Activated T-helper 17 cell treated with anti-CD3 and anti-CD28 coated beads, Interleukin-2, amount 50 U/mL, for 72 hours (primary cell): ENCODE results near the gene PTPRJ. TPM values are rescaled to one million over a fixed set of nuclear protein-coding genes. Genes with fewer than 3 reads are reported as not detected.
A peak's percentile ranks its signal among the peaks of the same experiment; 100 is the strongest.

ENCODE experiments used
- ATAC-seq: fragments of 150-1000 bp; cut with Tn5 transposase; replicated peaks from 2 replicates; pipeline ENCODE4 v1.10.0; 2021; ENCODE audit warnings: mild to moderate bottlenecking, moderate library complexity
- H3K27ac Mint-ChIP-seq: one replicate; pipeline ENCODE4 v1.8.0; 2022; ENCODE audit warnings: mixed read lengths
- H3K27me3 Mint-ChIP-seq: one replicate; pipeline ENCODE4 v1.8.0; 2022; ENCODE audit warnings: mixed read lengths
- H3K36me3 Mint-ChIP-seq: one replicate; pipeline ENCODE4 v1.8.0; 2022; ENCODE audit warnings: low read depth, mild to moderate bottlenecking, mixed read lengths
- H3K4me1 Mint-ChIP-seq: one replicate; pipeline ENCODE4 v1.8.0; 2022; ENCODE audit warnings: mixed read lengths
- H3K4me3 Mint-ChIP-seq: one replicate; pipeline ENCODE4 v1.8.0; 2022; ENCODE audit warnings: mild to moderate bottlenecking, mixed read lengths
- H3K9me3 Mint-ChIP-seq: one replicate; pipeline ENCODE4 v1.8.0; 2022; ENCODE audit warnings: mixed read lengths
- total RNA-seq, 2 donors: library from RNA; stranded (reverse); gene quantifications; one replicate each; pipeline ENCODE4 v1.2.3, GENCODE V29; 2022

Gene PTPRJ
- total RNA-seq, 2 donors from 2014 or later, result 36.1 to 52.8 TPM

GRCh38 chr11:47997063-47998053 is 17.0 kb downstream of the PTPRJ start:
- no peak overlapping the region for H3K4me3 Mint-ChIP-seq
- no peaks in the 10 kb centered on the region for H3K9me3 Mint-ChIP-seq
- no peaks in the 10 kb centered on the region for H3K27me3 Mint-ChIP-seq
- H3K36me3 Mint-ChIP-seq, result peaks cover 12% of the 10 kb centered on the region
- H3K4me1 Mint-ChIP-seq, result peaks cover 32% of the 10 kb centered on the region
- peak overlapping the region; percentile 28 for H3K27ac Mint-ChIP-seq
- ATAC-seq, result no peak

DNA sequence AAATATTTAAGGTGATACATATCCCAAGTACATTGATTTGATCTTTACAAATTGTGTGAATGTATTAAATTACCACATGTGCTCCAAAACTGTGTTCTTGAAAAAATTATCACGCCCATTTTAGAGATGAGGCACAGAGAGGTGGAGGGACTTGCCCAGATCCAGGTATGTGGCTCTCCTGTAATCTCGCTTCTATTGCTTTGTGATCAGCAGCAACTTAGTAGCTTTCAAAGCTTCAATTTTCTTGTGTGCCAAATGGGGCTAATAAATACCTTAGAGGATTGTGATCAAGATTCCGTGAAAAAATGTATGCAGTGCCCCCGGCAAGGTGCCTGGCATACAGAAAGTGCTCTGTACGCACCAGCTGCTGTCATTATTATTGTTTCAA is 18.0 kb downstream of the PTPRJ start:
- ATAC-seq, result no peak
- H3K4me1 Mint-ChIP-seq, result peaks cover 36% of the 10 kb centered on the region
- H3K36me3 Mint-ChIP-seq, result peaks cover 16% of the 10 kb centered on the region
- no peaks in the 10 kb centered on the region for H3K27me3 Mint-ChIP-seq
- H3K4me3 Mint-ChIP-seq, result no peak overlapping the region
- H3K27ac Mint-ChIP-seq, result peak overlapping the region; percentile 92
- no peaks in the 10 kb centered on the region for H3K9me3 Mint-ChIP-seq

DNA sequence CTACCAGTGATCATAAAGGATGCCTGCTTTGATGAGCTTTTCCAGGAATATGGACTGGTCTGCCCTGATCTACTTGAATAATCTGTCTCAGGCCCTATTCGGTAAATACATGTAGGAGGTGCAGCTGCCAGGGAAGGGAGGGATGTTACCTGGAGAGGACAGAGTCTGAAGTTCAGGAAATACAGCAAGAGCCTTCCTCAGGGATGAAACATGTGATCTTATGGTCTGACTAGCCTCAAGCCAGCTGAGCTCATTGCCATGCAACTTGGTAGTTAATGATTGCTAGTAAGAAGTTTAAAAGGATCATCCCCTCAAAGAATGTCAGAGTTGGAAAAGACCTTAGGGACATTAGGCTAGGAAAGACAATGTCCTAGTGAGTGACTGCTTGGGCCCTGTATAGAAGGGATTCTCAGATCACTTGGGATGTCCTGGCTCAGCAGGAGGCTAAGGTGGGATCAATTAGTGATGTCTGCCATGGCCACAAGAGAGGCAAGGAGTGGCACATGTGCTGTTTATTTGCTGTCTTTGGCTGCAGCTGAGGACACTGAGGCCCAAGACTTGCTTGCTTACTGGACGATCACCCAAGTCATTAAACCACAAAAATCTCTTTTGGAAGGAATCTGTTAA is 18.5 kb downstream of the PTPRJ start:
- Mint-ChIP-seq H3K9me3 (no peaks in the 10 kb centered on the region), H3K27ac (peak overlapping the region; percentile 92), H3K27me3 (no peaks in the 10 kb centered on the region), H3K4me3 (peak overlapping the region; percentile 74), H3K36me3 (peaks cover 16% of the 10 kb centered on the region), H3K4me1 (peaks cover 36% of the 10 kb centered on the region)
- ATAC-seq, result no peak

GRCh38 chr11:48000432-48000831 is 20.1 kb downstream of the PTPRJ start:
- H3K9me3 Mint-ChIP-seq, result no peaks in the 10 kb centered on the region
- peaks cover 20% of the 10 kb centered on the region for H3K36me3 Mint-ChIP-seq
- H3K4me1 Mint-ChIP-seq, result peaks cover 49% of the 10 kb centered on the region
- H3K27ac Mint-ChIP-seq, result peak overlapping the region; percentile 92
- no peak for ATAC-seq
- peak overlapping the region; percentile 74 for H3K4me3 Mint-ChIP-seq
- no peaks in the 10 kb centered on the region for H3K27me3 Mint-ChIP-seq

DNA sequence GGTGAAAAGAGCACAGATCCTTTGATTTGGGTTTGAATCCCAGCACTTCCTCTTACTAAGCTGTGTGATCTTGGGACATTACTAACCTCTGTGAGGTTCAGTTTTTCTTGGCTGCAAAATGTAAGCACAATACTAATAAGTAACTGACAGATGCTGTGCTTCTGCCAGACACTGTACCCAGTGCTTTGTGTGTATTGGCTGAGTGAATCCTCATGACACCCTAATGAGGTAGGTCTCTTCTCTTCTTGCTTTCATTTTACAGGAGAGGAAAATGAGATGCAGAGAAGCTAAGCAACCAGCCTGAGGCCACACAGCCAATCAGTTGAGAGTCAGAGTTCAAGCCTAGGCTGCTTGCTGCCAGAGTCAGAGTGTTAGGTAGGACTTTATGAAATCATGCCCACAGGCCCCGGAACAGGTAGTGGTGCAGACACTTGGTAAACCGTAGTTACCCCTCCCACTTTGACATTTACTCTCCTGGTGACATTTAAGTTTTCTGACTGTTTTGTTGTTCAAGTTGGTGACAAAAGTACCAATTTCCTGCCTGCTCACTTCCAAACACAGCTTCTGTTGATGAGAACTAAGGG is 21.2 kb downstream of the PTPRJ start:
- ATAC-seq, result peak; percentile 83
- Mint-ChIP-seq H3K4me1 (peaks cover 60% of the 10 kb centered on the region), H3K36me3 (peaks cover 31% of the 10 kb centered on the region), H3K27me3 (no peaks in the 10 kb centered on the region), H3K27ac (peak overlapping the region; percentile 92), H3K4me3 (peak overlapping the region; percentile 74), H3K9me3 (no peaks in the 10 kb centered on the region)

DNA sequence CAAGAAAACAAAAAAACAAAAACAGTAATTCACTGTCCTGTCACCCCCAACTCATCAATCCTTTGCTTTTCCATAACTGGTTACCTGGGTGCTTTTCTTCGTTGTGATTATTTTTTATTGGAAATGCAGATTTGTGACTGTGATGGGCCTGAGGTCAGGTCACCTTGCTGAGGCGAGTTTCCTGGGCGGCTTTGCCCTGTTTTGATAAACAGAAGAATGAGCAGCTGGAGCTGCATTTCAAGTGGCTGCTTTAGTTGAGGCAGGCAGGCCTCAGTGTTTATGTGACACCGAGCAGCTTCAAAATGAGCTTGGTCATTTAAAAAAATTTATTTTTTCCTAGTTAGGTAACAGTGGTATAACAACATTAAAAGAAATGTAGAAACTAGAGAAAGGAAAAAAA is 22.2 kb downstream of the PTPRJ start:
- no peaks in the 10 kb centered on the region for H3K9me3 Mint-ChIP-seq
- peaks cover 59% of the 10 kb centered on the region for H3K4me1 Mint-ChIP-seq
- H3K36me3 Mint-ChIP-seq, result peaks cover 36% of the 10 kb centered on the region
- H3K27me3 Mint-ChIP-seq, result no peaks in the 10 kb centered on the region
- ATAC-seq, result no peak
- peak overlapping the region; percentile 74 for H3K4me3 Mint-ChIP-seq
- peak overlapping the region; percentile 92 for H3K27ac Mint-ChIP-seq

DNA sequence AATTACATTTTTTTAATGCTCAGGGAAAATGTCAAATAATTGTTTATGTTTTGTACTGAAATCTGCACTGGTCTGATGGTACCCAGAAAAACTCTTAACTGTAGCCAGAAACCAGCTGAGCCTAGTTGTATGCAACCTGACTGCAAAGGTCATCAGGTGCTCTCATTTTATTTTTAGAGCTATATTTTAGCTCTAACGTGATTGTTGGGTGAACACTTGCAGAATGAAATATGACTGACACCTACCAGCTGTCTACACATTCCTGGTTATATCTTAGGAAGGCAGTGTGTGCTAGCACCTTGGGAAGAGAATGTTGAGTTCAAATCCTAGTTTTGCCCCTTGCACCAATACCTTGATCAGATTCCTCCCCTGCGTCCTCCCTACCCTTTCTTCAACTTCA is 23.6 kb downstream of the PTPRJ start:
- peaks cover 59% of the 10 kb centered on the region for H3K4me1 Mint-ChIP-seq

GRCh38 chr11:48004456-48004855 is 24.1 kb downstream of the PTPRJ start:
- H3K27me3 Mint-ChIP-seq, result no peaks in the 10 kb centered on the region
- peak overlapping the region; percentile 95 for H3K4me3 Mint-ChIP-seq
- no peaks in the 10 kb centered on the region for H3K9me3 Mint-ChIP-seq
- ATAC-seq, result no peak
- peaks cover 61% of the 10 kb centered on the region for H3K4me1 Mint-ChIP-seq
- peak overlapping the region; percentile 100 for H3K27ac Mint-ChIP-seq
- peaks cover 45% of the 10 kb centered on the region for H3K36me3 Mint-ChIP-seq

More for the DNA sequence above, 23.6 kb downstream of the PTPRJ start:
- Mint-ChIP-seq H3K9me3 (no peaks in the 10 kb centered on the region), H3K4me3 (peak overlapping the region; percentile 95), H3K36me3 (peaks cover 41% of the 10 kb centered on the region), H3K27ac (peak overlapping the region; percentile 100), H3K27me3 (no peaks in the 10 kb centered on the region)
- ATAC-seq, result no peak

GRCh38 chr11:48005136-48005535 is 24.8 kb downstream of the PTPRJ start:
- Mint-ChIP-seq H3K36me3 (peaks cover 45% of the 10 kb centered on the region), H3K4me3 (peak overlapping the region; percentile 95), H3K27ac (peak overlapping the region; percentile 100), H3K4me1 (peaks cover 61% of the 10 kb centered on the region), H3K9me3 (no peaks in the 10 kb centered on the region), H3K27me3 (no peaks in the 10 kb centered on the region)
- peak; percentile 13 for ATAC-seq

GRCh38 chr11:48005831-48006270 is 25.5 kb downstream of the PTPRJ start:
- peak overlapping the region; percentile 95 for H3K4me3 Mint-ChIP-seq
- peaks cover 48% of the 10 kb centered on the region for H3K36me3 Mint-ChIP-seq
- peaks cover 56% of the 10 kb centered on the region for H3K4me1 Mint-ChIP-seq
- H3K27ac Mint-ChIP-seq, result peak overlapping the region; percentile 100
- ATAC-seq, result peak; percentile 20
- no peaks in the 10 kb centered on the region for H3K27me3 Mint-ChIP-seq
- peaks cover 1% of the 10 kb centered on the region for H3K9me3 Mint-ChIP-seq

DNA sequence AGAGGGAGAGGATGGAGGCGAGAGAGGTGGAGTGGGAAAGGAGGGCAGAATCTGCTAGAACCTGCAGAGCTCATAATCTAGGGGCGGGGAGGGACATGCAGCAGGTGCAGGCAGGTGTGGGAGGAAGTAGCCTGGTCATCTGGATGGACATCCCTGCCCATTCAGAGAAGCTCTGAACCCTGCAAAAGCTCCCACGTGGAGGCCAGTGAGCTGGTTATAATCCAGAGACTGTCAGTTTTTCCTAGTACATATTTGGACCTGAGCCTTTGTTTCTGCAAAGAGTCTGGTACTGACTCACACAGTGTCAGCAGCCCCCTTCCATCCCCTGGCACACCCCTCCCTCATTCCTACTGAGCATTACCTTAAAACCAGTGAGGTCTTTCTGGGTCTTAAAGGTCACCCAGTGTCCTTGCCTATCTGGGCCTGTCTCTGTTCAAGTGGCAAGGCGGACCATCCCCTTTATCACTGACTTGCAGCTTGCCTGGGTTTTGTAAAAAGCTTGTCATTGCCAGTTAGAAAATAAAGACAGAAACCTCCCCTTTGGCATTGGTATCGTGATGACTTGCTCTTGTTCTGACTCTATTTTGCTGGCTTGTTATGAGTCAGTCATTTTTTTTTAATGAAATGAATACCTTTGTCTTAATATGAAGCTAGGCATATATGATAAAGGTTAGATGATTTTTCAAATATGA is 26.1 kb downstream of the PTPRJ start:
- Mint-ChIP-seq H3K4me3 (peak overlapping the region; percentile 95), H3K4me1 (peaks cover 53% of the 10 kb centered on the region), H3K9me3 (peaks cover 3% of the 10 kb centered on the region), H3K36me3 (peaks cover 47% of the 10 kb centered on the region), H3K27ac (peak overlapping the region; percentile 100), H3K27me3 (no peaks in the 10 kb centered on the region)
- ATAC-seq, result peak; percentile 46

- no peak for ATAC-seq
- no peaks in the 10 kb centered on the region for H3K27me3 Mint-ChIP-seq
- H3K4me1 Mint-ChIP-seq, result peaks cover 50% of the 10 kb centered on the region
- H3K4me3 Mint-ChIP-seq, result peak overlapping the region; percentile 95
- peaks cover 35% of the 10 kb centered on the region for H3K36me3 Mint-ChIP-seq
- peak overlapping the region; percentile 100 for H3K27ac Mint-ChIP-seq
- peaks cover 3% of the 10 kb centered on the region for H3K9me3 Mint-ChIP-seq
These were observed 27.3 kb downstream of the PTPRJ start for GRCh38 chr11:48007677-48008076.

DNA sequence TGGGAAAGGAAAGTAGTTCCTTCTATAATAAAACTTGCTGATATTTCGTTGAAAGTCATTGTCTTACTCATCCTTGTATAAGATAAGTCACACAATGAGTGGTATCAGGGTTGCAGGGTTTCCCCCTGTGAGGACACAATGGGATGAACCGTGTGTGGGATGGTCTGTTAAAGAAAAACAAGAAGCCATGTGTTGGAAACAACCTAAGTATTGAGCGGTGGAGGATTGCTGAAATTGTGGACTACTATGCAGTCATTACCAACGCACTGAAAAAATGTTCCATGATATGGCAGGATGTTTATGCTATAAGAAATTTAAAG is 28.6 kb downstream of the PTPRJ start:
- peak overlapping the region; percentile 100 for H3K27ac Mint-ChIP-seq
- peaks cover 61% of the 10 kb centered on the region for H3K4me1 Mint-ChIP-seq
- peak overlapping the region; percentile 95 for H3K4me3 Mint-ChIP-seq
- ATAC-seq, result peak; percentile 48
- H3K9me3 Mint-ChIP-seq, result peaks cover 3% of the 10 kb centered on the region
- no peaks in the 10 kb centered on the region for H3K27me3 Mint-ChIP-seq
- peaks cover 46% of the 10 kb centered on the region for H3K36me3 Mint-ChIP-seq
